H1 (cell line): ENCODE data around the gene CDCP1. TPM values are rescaled to one million over a fixed set of nuclear protein-coding genes. Genes with fewer than 3 reads are reported as not detected.

Source experiments
- CHD7 ChIP-seq: fragments of 300-600 bp; sonication (generic); IDR thresholded peaks from 2 replicates; pipeline ENCODE4 v1.7.1; 2012; ENCODE audit warnings: low read length, moderate library complexity, mild to moderate bottlenecking, inconsistent platforms; ENCODE audit not compliant: insufficient replicate concordance
- SIRT6 ChIP-seq: IDR thresholded peaks from one replicate; pipeline ENCODE4 v1.7.1; 2012; ENCODE audit warnings: low read length, inconsistent platforms
- SP1 ChIP-seq: IDR thresholded peaks from 2 replicates; pipeline ENCODE4 v1.6.1; 2011; ENCODE audit warnings: low read depth, low read length
- SP4 ChIP-seq: IDR thresholded peaks from 2 replicates; pipeline ENCODE4 v1.6.1; 2012; ENCODE audit warnings: low read length, inconsistent platforms
- polyA plus RNA-seq, 7 experiments: library from polyadenylated mRNA; depleted of rRNA in 3 of 7; stranded (reverse) in 5 of 7; unstranded in 2 of 7; fragments of >200 nt in 5 of 7; fragments of 200-250 nt in 2 of 7; gene quantifications; 1 replicate in 5 of 7; 2 replicates in 1 of 7; 4 replicates in 1 of 7; pipeline versions ENCODE4 v1.2.1 to v1.2.3, GENCODE V29; 2011 to 2013; ENCODE audit warnings: missing spikeins in 2 of 7, mixed read lengths in 2 of 7
- total RNA-seq: library from RNA; stranded (reverse); fragmentation: NEBNext Ultra II Directional; extraction: Animal tissue kit (Norgen Biotek cat#: 25700); gene quantifications from 2 replicates; pipeline ENCODE4 v1.2.1, GENCODE V29; 2021

The CDCP1 gene
- total and polyA plus RNA-seq, 2 of the 8 experiments (the other 6 are each of a cell fraction or from before 2014, with no cell fraction given), result 10.0 to 23.3 TPM

- TF ChIP-seq CHD7, result no peak
- no peak for TF ChIP-seq SP4
- no peak for TF ChIP-seq SIRT6
- TF ChIP-seq SP1, result no peak
Measured at GRCh38 chr3:45119824-45120358, 26.3 kb downstream of the CDCP1 start (continued).
